GM23338 (cell line): Measurements from ENCODE around the gene SGMS2.

Experiments
- CREB1 ChIP-seq: fragments of 250-450 bp; sonication (Bioruptor Pico); IDR thresholded peaks from 2 replicates; pipeline ENCODE4 v1.5.0; 2020; ENCODE audit warnings: low read depth, mild to moderate bottlenecking, moderate library complexity
- EZH2 ChIP-seq: fragments of 200-600 bp; sonication (generic); IDR thresholded peaks from one replicate; pipeline ENCODE4 v1.8.0; 2017; ENCODE audit warnings: antibody characterized with exemption, mild to moderate bottlenecking, low read depth; ENCODE audit not compliant: unreplicated experiment
- EZH2phosphoT487 ChIP-seq: fragments of 200-600 bp; sonication (generic); IDR thresholded peaks from one replicate; pipeline ENCODE4 v1.8.1; 2018; ENCODE audit warnings: antibody characterized with exemption; ENCODE audit not compliant: unreplicated experiment
- NANOG ChIP-seq: IDR thresholded peaks from 2 replicates; pipeline ENCODE4 v1.6.1; 2016; ENCODE audit warnings: antibody characterized with exemption, borderline replicate concordance
- POLR2AphosphoS5 ChIP-seq: IDR thresholded peaks from 2 replicates; pipeline ENCODE4 v1.6.1; 2016; ENCODE audit warnings: antibody characterized with exemption, low read depth
- TF ChIP-seq, protein P1 (sequence below), 2 experiments: fragments of 200-600 bp in 1 of 2; sonication (generic) in 1 of 2; conservative IDR thresholded peaks; 2 replicates each; pipeline versions ENCODE4 v1.5.1 to v1.6.1; 2016 to 2017; ENCODE audit warnings: antibody characterized with exemption in 2 of 2, low read depth in 2 of 2, mild to moderate bottlenecking in 2 of 2, moderate library complexity in 1 of 2
- TF ChIP-seq, protein P2 (sequence below): IDR thresholded peaks from one replicate; pipeline ENCODE4 v1.6.1; 2018; ENCODE audit warnings: antibody characterized with exemption; ENCODE audit not compliant: unreplicated experiment

DNA sequence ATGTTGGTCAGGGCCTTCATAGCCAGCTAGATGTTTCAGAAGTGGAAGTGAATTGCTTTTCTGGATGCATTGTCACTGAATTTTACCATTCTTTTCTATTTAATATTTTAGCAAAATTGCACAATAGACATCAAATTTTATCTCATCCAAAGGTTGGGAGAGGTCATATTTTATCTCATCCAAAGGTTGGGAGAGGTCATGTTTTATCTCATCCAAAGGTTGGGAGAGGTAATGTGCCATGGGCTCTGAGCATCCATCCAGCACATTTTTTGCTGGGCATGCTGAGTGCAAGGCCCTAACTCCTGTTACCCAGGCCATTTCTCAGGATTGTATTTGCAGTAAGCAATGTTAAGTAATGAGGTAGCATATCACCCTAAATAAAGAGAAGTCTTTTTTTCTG, 91.9 kb downstream of the SGMS2 start:
- TF ChIP-seq, protein P1, sequence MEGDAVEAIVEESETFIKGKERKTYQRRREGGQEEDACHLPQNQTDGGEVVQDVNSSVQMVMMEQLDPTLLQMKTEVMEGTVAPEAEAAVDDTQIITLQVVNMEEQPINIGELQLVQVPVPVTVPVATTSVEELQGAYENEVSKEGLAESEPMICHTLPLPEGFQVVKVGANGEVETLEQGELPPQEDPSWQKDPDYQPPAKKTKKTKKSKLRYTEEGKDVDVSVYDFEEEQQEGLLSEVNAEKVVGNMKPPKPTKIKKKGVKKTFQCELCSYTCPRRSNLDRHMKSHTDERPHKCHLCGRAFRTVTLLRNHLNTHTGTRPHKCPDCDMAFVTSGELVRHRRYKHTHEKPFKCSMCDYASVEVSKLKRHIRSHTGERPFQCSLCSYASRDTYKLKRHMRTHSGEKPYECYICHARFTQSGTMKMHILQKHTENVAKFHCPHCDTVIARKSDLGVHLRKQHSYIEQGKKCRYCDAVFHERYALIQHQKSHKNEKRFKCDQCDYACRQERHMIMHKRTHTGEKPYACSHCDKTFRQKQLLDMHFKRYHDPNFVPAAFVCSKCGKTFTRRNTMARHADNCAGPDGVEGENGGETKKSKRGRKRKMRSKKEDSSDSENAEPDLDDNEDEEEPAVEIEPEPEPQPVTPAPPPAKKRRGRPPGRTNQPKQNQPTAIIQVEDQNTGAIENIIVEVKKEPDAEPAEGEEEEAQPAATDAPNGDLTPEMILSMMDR (conservative IDR thresholded peaks at IDR 0.05; ENCODE audit: low read depth in 2 of 2) = no peak
- no peak for TF ChIP-seq POLR2AphosphoS5
- TF ChIP-seq EZH2phosphoT487 = no peak
- TF ChIP-seq EZH2 = no peak
- TF ChIP-seq NANOG = no peak
- TF ChIP-seq, protein P2, sequence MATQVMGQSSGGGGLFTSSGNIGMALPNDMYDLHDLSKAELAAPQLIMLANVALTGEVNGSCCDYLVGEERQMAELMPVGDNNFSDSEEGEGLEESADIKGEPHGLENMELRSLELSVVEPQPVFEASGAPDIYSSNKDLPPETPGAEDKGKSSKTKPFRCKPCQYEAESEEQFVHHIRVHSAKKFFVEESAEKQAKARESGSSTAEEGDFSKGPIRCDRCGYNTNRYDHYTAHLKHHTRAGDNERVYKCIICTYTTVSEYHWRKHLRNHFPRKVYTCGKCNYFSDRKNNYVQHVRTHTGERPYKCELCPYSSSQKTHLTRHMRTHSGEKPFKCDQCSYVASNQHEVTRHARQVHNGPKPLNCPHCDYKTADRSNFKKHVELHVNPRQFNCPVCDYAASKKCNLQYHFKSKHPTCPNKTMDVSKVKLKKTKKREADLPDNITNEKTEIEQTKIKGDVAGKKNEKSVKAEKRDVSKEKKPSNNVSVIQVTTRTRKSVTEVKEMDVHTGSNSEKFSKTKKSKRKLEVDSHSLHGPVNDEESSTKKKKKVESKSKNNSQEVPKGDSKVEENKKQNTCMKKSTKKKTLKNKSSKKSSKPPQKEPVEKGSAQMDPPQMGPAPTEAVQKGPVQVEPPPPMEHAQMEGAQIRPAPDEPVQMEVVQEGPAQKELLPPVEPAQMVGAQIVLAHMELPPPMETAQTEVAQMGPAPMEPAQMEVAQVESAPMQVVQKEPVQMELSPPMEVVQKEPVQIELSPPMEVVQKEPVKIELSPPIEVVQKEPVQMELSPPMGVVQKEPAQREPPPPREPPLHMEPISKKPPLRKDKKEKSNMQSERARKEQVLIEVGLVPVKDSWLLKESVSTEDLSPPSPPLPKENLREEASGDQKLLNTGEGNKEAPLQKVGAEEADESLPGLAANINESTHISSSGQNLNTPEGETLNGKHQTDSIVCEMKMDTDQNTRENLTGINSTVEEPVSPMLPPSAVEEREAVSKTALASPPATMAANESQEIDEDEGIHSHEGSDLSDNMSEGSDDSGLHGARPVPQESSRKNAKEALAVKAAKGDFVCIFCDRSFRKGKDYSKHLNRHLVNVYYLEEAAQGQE = no peak
- TF ChIP-seq CREB1 (CRISPR knock-in tag) = no peak
